ENCODE measurements around the gene LRP1B. TPM values are rescaled to one million over a fixed set of nuclear protein-coding genes. Genes with fewer than 3 reads are reported as not detected.

Gene LRP1B
- total RNA-seq, 1 donor from 2014 or later = 0.25 TPM

DNA sequence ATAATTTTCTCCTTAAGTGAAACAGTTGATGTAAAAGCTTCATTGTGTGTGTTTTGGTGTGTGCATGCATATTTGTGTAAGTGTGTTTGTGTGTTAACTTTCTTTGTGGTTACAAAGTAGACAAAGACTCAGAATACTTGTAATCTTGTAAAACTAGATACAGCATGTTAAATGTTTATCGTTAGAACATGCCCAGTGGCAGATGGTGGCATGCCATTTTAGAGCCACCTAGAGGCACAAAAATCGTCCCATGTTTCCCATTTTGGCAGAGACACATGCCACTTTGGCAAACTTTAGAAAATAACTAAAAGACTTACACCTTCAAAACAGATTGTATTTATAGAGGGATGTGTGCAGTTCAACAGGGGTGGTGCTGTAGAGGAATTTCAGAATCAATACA lies 224.1 kb downstream of the LRP1B start:
- no peak for DNase-seq (ENCODE audit: low spot score)
- Mint-ChIP-seq H3K4me3 (ENCODE audit: unreplicated experiment) (no peak overlapping the region), H3K36me3 (ENCODE audit: low read depth) (no peaks in the 10 kb centered on the region), H3K27me3 (ENCODE audit: low read depth) (no peaks in the 10 kb centered on the region), H3K4me1 (ENCODE audit: low read depth) (no peaks in the 10 kb centered on the region), H3K9me3 (ENCODE audit: low read depth) (no peaks in the 10 kb centered on the region), H3K27ac (ENCODE audit: unreplicated experiment) (no peak overlapping the region)
- TF ChIP-seq, protein P1, sequence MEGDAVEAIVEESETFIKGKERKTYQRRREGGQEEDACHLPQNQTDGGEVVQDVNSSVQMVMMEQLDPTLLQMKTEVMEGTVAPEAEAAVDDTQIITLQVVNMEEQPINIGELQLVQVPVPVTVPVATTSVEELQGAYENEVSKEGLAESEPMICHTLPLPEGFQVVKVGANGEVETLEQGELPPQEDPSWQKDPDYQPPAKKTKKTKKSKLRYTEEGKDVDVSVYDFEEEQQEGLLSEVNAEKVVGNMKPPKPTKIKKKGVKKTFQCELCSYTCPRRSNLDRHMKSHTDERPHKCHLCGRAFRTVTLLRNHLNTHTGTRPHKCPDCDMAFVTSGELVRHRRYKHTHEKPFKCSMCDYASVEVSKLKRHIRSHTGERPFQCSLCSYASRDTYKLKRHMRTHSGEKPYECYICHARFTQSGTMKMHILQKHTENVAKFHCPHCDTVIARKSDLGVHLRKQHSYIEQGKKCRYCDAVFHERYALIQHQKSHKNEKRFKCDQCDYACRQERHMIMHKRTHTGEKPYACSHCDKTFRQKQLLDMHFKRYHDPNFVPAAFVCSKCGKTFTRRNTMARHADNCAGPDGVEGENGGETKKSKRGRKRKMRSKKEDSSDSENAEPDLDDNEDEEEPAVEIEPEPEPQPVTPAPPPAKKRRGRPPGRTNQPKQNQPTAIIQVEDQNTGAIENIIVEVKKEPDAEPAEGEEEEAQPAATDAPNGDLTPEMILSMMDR (IDR thresholded peaks at IDR 0.05) = peak; percentile 15

DNA sequence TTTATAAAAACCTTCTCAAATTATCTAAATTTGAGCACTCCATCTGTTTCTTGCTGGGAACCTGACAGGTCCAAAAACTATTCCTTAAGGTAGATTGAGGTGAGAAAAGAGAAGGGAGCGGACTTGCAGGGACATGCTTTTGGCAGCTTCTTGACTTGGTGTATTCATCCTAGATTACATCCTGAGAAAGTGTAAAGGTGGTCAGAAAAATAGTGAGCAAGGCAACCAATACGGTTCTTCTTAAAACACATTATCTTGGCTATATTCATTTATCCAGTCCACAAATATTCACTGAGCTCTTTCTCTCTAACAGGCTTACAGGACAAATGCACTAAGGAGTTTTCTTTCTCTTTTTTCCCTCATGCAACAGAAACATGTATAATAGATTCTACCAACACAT lies 230.0 kb downstream of the LRP1B start:
- H3K9me3 Mint-ChIP-seq (ENCODE audit: low read depth) = no peaks in the 10 kb centered on the region
- H3K4me3 Mint-ChIP-seq (ENCODE audit: unreplicated experiment) = no peak overlapping the region
- H3K4me1 Mint-ChIP-seq (ENCODE audit: low read depth) = no peaks in the 10 kb centered on the region
- H3K27ac Mint-ChIP-seq (ENCODE audit: unreplicated experiment) = no peak overlapping the region
- no peaks in the 10 kb centered on the region for H3K36me3 Mint-ChIP-seq (ENCODE audit: low read depth)
- H3K27me3 Mint-ChIP-seq (ENCODE audit: low read depth) = no peaks in the 10 kb centered on the region
- DNase-seq (ENCODE audit: low spot score) = no peak
- TF ChIP-seq, protein P1 (IDR thresholded peaks at IDR 0.05) = no peak

DNA sequence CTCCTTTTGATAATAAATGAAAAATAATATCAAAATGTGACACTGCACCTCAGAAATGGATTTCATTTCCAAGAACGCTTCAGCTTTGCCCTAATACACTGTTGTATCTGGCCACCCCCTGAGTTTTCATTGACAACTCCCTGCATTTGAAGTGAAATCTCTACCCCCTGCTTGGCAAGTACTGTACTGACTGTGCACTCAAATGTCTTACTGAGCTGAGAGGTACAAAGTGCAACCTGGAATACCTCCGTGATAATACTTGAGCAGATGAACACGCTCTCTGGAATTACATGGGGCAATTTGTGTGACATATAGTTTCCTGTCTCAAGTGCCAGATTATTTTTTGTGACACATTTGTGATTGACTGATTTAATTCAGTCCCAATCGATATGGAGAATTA lies 231.1 kb downstream of the LRP1B start:
- TF ChIP-seq, protein P1 (IDR thresholded peaks at IDR 0.05) = no peak

DNA sequence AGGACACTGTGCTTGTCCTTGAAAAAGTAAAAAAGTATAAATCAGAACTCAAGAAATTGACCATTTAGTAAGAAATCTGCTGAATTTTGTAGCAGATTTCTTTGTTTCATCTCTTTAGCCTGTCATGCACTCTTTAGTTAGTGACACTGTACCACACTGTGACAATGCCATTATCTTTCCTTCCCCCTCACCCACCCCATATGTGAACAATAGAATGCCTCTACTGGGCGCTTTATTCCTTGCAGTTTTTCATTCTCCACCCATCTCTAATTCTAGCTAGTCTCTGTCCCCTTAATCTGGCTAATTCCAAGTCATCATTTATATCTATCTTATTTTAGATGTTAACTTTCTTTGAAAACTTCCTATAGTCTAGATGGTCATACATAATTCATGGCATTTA lies 241.0 kb downstream of the LRP1B start:
- peaks cover 4% of the 10 kb centered on the region for H3K27me3 Mint-ChIP-seq (ENCODE audit: low read depth)
- no peaks in the 10 kb centered on the region for H3K9me3 Mint-ChIP-seq (ENCODE audit: low read depth)
- TF ChIP-seq, protein P1 (IDR thresholded peaks at IDR 0.05) = no peak
- no peak overlapping the region for H3K27ac Mint-ChIP-seq (ENCODE audit: unreplicated experiment)
- H3K36me3 Mint-ChIP-seq (ENCODE audit: low read depth) = no peaks in the 10 kb centered on the region
- no peak for DNase-seq (ENCODE audit: low spot score)
- no peak overlapping the region for H3K4me3 Mint-ChIP-seq (ENCODE audit: unreplicated experiment)
- no peaks in the 10 kb centered on the region for H3K4me1 Mint-ChIP-seq (ENCODE audit: low read depth)

More for the DNA sequence above, 231.1 kb downstream of the LRP1B start:
- no peaks in the 10 kb centered on the region for H3K9me3 Mint-ChIP-seq (ENCODE audit: low read depth)
- H3K27me3 Mint-ChIP-seq (ENCODE audit: low read depth) = no peaks in the 10 kb centered on the region
- DNase-seq (ENCODE audit: low spot score) = no peak
- no peak overlapping the region for H3K4me3 Mint-ChIP-seq (ENCODE audit: unreplicated experiment)
- H3K36me3 Mint-ChIP-seq (ENCODE audit: low read depth) = no peaks in the 10 kb centered on the region
- no peaks in the 10 kb centered on the region for H3K4me1 Mint-ChIP-seq (ENCODE audit: low read depth)
- no peak overlapping the region for H3K27ac Mint-ChIP-seq (ENCODE audit: unreplicated experiment)

DNA sequence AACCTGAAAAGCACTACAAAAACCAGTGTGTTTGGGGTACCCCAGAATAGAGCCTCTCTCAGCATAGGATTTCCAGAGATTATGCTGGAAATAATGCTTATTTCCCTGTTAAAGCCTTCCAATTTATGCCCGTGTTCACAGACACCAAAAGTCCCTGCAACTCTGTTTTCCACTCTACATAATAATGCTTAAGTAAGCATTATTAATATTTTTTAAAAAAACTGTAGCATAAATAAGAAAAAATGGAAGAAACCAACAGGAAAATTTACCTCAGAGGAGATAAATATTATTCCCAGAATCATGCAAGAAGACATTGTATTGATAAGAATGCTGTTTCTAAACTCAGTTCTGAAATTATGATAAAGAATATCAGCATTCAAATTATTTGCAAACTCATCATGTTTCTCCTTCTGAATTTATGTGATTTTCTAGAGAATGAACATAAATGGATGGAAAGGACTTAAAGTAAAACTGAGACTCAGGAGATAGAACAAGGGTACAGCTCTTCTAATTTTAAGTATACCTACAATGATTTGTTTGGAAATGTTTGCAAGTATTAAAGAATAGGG lies 241.7 kb downstream of the LRP1B start:
- H3K4me3 Mint-ChIP-seq (ENCODE audit: unreplicated experiment) = no peak overlapping the region
- no peak overlapping the region for H3K27ac Mint-ChIP-seq (ENCODE audit: unreplicated experiment)
- H3K27me3 Mint-ChIP-seq (ENCODE audit: low read depth) = peaks cover 4% of the 10 kb centered on the region
- DNase-seq (ENCODE audit: low spot score) = no peak
- H3K9me3 Mint-ChIP-seq (ENCODE audit: low read depth) = no peaks in the 10 kb centered on the region
- TF ChIP-seq, protein P1 (IDR thresholded peaks at IDR 0.05) = no peak
- H3K36me3 Mint-ChIP-seq (ENCODE audit: low read depth) = no peaks in the 10 kb centered on the region
- no peaks in the 10 kb centered on the region for H3K4me1 Mint-ChIP-seq (ENCODE audit: low read depth)
